HG02973 (cell line): ENCODE results near the gene SPINT3.
"Not testable (repeated sequence)": the region's sequence is repeated elsewhere in the genome, so short reads cannot be mapped to it uniquely, and the experiment has no call there.

ENCODE experiments used
- ATAC-seq: cut with Tn5 transposase; IDR thresholded peaks from one replicate; pipeline ENCODE4 v1.9.1; 2021; ENCODE audit warnings: moderate library complexity; ENCODE audit not compliant: unreplicated experiment

The SPINT3 gene

DNA sequence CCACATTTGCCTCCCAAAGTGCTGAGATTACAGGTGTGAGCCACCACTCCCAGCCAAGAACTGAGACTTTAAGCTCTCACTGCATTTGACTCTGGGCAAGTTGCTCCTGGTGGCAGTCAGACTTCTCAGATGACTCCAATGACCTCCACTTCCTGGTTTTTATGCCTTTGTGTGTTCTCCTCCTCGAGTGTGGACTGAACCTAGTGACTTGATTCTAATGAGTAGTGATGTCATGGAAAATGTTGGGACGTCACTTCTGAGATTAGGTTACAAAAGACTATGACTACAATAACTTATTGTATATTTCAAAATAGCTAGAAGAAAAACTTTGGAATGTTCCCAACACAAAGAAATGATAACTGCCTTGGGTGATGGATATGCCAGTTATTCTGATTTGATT is 12.0 kb downstream of the SPINT3 start:
- no peak for ATAC-seq

DNA sequence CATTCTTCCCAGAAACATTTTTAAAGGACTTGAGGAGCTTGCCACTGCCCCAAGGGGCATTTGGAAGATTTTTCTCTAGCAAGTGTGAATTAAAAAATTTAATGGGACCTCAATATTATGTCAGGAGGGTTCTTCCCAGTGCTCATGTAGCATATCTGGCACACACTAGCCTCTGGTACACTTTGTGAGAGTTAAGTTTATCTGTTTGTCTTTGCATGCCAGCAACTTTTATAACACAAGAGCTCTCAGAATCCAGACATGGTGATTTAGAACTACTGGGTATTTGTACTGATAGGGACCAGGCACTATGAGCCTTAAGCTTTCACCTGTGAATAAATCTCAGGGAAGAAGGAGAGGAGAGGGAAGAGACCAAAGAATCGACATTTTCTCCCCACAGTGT is 12.9 kb downstream of the SPINT3 start:
- no peak for ATAC-seq

DNA sequence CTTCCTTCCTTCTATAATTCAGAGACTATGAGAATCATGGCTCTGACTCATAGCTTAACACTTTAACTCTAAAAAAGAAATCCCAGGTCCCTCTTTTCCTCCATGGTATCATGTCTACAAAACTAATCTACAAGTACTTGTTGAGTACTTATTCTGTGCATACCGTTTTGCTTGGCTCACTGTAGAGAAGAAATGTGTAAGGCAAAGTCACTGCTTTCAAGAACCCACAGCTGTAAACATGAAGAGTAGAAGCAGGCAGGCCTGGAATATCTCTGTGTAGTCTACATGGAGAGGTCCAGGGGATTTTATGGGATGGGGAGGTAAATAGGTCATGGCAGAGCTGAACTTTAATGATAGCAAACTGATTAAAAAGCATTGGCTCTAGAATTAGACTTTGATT is 13.8 kb downstream of the SPINT3 start:
- no peak for ATAC-seq

DNA sequence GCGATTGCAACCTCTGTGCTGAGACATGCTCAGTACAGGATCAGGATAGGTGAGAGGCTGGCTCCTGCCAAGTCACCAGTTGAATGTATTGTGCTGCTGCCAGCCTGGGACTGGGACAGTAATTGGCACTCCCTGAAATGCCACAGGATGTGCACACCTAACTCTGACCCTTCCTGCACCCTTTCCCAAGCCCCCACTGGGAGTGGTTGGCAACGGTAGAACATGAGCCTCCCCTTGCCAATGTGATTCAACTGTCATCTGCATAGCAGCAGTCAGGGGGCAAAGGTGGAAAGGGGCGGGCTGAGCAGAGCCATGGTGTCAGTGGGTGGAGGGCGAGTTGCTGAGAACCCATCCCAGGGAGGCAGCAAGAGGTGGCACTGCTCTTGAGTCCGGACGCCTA is 15.4 kb downstream of the SPINT3 start:
- no peak for ATAC-seq

DNA sequence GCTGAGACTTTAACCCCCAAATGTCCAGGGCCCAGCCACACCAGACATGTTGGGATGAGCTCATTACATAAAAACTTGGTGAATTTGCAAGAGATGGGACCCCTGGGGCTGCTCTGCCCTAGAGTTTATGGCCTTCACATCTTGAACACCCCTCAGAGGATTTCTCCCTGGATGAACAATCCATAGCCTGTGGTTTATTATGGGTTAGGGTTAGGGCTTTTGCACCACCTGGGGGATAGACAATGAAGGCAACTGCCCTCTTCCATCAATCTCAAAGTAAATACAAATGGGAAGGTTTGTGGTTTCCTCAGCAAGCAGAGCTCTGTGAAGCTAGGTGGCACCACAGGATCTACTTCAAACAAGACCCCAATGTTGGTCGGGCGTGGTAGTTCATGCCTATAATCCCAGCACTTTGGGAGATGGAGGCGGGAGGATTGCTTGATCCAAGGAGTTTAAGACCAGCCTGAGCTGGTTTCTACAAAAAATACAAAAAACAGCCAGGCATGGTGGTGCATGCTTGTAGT is 17.4 kb downstream of the SPINT3 start:
- no peak for ATAC-seq

- ATAC-seq, result no peak
These were observed 19.3 kb downstream of the SPINT3 start for GRCh38 chr20:45496166-45496565.

GRCh38 chr20:45495501-45495941 is 19.9 kb downstream of the SPINT3 start:
- ATAC-seq, result no peak

DNA sequence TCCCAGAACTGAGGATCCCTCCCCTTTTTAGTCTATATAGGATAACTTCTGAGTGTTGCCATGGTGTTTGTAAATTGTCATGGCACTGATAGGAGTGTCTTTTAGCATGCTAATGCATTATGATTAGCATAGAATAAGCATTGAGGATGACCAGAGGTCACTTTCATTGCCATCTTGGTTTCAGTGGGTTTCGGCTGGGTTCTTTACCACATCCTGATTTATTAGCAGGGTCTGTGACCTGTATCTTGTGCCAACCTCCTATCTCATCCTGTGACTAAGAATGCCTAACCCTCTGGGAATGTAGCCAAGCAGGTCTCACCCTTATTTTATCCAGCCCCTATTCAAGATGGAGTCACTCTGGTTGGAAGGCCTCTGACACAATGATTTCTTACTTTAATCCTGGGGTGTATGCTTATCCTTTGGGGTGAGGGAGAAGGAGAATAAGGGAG is 26.3 kb downstream of the SPINT3 start:
- no peak for ATAC-seq

DNA sequence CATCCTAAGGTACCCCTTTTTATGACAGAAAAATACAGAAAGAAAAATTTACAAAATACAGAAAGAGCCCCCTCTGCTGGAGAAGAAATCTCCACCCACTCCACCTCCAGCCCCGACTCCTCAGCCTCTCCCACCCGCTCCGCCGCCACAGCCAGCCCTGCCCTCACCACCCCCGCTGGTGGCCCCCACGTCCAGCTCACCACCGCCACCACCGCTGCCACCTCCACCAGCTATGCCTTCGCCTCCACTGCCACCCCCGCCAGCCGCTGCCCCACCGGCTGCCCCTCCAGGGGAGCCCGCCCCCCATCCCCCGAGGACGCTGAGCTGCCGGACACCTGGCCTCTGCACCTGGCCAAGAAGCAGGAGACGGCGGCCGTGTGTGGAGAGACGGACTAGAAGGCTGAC is 28.2 kb downstream of the SPINT3 start:
- no peak for ATAC-seq

DNA sequence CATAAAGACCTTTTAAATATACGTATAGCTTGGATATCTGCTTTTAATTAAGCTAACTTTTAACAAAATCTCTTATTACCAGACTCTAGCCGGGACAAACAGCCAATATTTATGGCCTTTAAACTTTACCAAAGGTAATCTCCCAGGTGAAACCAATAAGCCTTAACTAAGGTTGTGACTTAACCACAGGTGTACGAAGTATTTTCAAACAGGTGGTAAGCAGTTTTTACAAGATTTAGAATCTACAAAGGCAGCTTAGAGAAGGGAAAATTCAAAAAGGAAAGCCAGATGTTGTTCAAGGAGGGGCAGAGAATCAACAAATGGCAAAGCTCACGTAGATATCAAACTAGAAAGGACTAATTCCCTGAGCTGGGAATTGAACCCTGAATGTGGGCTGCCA is 30.0 kb downstream of the SPINT3 start:
- ATAC-seq, result no peak

GRCh38 chr20:45484676-45485075 is 30.7 kb downstream of the SPINT3 start:
- no peak for ATAC-seq

DNA sequence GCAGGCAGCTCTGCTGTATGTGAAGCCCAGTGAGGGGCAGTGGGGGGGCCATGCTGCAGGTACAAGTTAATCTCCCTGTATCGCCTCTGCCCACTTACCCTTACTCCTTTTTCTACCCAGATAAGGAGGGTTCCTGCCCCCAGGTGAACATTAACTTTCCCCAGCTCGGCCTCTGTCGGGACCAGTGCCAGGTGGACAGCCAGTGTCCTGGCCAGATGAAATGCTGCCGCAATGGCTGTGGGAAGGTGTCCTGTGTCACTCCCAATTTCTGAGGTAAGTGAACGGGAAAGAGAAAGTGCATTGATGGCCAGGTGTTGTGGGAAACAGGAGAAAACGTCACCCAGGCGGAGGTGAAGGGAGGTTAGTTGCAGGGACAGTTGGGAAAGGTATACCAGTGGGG is 35.6 kb downstream of the SPINT3 start:
- no peak for ATAC-seq

- ATAC-seq, result not testable (repeated sequence)
These were observed 37.8 kb downstream of the SPINT3 start for GRCh38 chr20:45477530-45478148.

DNA sequence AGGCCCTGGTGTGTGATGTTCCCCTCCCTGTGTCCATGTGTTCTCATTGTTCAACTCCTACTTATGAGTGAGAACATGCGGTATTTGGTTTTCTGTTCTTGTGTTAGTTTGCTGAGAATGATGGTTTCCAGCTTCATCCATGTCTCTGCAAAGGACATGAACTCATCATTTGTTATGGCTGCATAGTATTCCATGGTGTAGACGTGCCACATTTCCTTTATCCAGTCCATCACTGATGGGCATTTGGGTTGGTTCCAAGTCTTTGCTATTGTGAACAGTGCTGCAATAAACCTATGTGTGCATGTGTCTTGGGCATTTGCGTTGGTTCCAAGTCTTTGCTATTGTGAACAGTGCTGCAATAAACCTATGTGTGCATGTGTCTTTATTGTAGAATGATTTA is 43.1 kb downstream of the SPINT3 start:
- ATAC-seq, result not testable (repeated sequence)

GRCh38 chr20:45470937-45471336 is 44.5 kb downstream of the SPINT3 start:
- no peak for ATAC-seq

DNA sequence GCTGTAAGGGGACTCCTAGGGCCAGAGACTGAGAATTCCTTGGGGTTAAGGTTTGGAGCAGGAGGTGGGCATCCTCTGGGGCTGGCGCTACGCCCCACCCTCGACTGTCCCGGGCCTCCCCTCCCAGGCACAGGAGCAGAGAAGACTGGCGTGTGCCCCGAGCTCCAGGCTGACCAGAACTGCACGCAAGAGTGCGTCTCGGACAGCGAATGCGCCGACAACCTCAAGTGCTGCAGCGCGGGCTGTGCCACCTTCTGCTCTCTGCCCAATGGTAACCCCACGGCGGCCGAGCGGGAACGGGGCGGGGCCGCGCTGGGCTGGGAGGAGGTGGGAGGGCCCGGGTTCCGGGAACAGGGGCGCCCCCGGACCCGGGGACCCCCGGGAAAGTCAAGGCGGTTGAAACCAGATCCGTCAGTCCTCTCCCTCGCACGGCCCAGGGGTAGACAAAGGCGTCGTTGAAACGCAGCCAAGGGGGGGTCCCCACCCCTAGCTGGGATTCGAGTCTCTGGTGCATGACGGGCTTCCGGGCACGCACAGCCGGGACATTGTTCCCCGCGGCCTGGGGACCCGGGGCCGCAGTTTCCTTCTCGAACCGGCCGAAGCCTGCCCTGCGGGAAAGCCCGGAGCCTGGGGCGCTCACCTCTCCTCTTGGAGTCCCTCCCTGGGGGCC is 45.0 kb downstream of the SPINT3 start:
- no peak for ATAC-seq

DNA sequence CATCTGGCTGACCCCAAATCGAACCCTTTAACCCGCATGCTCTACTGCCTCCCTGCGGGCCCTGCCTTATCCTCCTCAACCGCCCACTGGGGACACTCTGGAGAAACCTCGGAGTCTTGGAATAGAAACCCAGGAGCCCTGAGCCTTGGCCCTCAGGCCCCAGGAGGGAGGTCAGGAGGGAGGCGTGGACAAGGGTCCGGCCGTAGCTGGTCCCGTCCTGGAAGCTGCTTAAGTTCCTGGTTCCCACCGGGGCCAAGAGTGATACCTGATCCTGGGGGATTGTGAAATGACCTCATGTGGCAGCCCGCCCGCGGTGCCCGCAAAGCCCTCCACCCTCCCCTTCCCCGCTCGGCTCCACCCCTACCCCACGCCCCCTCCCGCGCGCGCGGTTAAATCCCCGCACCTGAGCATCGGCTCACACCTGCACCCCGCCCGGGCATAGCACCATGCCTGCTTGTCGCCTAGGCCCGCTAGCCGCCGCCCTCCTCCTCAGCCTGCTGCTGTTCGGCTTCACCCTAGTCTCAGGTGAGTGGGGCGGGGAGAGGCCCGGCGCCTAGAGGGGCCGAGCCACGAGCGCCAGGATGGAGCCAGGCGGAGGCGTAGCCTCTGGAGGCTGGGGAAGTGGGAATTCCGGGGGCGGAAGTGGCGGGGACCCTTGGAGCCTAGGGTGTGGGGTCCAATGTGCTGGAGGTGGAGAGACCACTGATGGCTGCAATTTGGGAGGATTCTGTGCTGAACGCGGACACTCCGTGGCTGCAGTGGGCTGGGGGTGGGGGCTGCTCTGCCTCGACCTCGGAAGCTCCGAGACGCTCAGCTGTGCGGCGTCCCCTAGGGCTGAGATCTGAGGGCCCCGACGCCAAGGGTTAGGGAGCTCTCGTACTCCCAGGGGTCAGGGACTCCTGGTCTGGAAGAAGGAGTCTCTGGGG is 45.8 kb downstream of the SPINT3 start, which contains the start of gene WFDC2:
WFDC2 (plus strand) TSS at position 418 of the 926 bp plus-strand sequence; CDS start at position 447, 29 bp downstream.
- no peak for ATAC-seq

DNA sequence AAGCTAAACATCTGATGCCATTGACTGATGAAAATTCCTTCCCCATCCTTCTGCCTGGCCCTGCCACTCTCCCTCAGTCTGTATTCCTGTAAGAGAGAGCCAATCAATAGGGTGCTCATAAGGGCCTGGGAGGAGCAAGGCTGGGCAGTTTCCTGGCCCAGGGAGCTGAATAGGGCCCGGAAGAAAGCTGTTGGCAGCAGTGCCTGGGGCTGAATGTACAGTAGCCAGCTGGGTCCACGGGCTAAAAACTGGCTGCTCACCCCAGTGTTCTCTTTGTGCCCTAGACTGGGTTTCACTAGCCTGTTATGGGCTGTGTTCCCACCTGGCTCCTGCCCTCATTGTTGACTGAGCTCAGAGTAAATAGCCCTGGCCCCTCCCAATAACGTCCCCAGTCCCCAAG is 47.6 kb downstream of the SPINT3 start:
- ATAC-seq, result no peak

DNA sequence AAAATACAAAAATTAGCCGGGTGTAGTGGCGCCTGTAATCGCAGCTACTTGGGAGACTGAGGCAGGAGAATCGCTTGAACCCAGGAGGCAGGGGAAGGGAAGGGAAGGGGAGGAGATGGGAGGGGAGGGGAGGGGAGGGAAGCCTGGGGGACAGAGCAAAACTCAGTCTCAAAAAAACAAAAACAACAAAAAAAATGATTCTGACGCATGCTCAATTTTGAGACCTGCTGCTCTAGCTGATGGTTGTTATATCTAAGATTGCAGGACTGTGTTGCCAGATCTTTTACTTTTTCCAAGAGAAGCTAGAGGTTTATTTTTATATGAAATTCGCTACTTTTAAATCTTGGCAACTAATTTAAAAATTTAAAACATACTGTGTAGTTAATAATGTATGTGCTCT is 48.2 kb downstream of the SPINT3 start:
- no peak for ATAC-seq

DNA sequence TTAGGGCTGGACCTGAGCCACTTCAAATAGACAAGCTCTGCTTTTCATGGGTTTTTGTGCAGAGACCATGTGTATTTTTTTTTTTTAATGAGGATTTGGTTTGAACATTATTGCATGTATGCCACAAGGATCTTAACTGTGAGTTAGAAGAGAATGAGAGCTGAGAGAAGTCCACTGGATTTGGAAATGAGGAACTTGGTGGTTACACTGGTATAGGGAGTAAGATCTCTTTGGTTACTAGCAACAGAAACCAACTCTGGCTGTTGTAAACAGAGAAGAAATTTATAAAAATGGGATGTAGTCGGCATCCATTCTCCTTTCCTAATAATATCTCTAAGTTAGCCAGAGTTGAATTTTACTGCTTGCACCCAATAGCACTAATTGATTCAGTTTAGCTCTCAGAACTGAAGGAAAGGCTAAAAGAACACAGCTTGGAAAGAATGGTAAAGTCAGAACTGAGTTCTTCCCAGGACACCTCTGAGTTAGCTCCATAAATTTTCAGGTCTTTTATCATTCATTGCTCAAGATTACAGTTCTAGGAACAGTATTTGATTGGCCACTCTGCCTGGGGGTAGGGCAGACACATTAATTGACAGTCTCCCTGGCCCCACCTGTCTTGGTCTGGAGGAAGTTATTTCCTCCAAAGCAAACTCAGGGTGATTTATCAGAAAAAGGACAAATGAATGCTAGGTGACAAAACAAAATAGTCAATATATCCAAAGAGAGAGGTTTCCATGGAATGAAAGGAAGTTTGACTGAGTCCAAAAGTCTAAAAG is 49.7 kb downstream of the SPINT3 start:
- ATAC-seq, result no peak

GRCh38 chr20:45463709-45464108 is 51.7 kb downstream of the SPINT3 start:
- no peak for ATAC-seq
